Measurements from ENCODE around the gene GPR63. TPM values are rescaled to one million over a fixed set of nuclear protein-coding genes. Genes with fewer than 3 reads are reported as not detected.

The GPR63 gene
- total RNA-seq, 1 experiment from 2014 or later = 0.95 TPM

GRCh38 chr6:96789871-96790270, 47.4 kb downstream of the GPR63 start:
- ChIA-PET CTCF (no interaction called here), POLR2A (no interaction called here)
- in situ Hi-C loops (cut with HindIII; ENCODE audit: low pct_unique_long_range_greater_than_20kb, low sequenced_read_pairs) = no loop called here
- H3K27ac ChIP-seq (ENCODE audit: low read length) = no peak overlapping the region
- intact Hi-C loops (cut with micrococcal nuclease; ENCODE audit: unreplicated experiment) = no loop called here
- H3K4me1 ChIP-seq (ENCODE audit: control insufficient read depth, insufficient read depth, low read length) = no peaks in the 10 kb centered on the region
- H3K27me3 ChIP-seq (ENCODE audit: control insufficient read depth, insufficient read depth, low read length) = no peaks in the 10 kb centered on the region
- no peak overlapping the region for H3K4me3 ChIP-seq (ENCODE audit: low read depth in 2 of 2, low read length in 2 of 2)
- no peaks in the 10 kb centered on the region for H3K9me3 ChIP-seq (ENCODE audit: control insufficient read depth, insufficient read depth, low read depth, low read length)
- DNase-seq (ENCODE audit: low read depth, low spot score) (no peak), ATAC-seq (no peak)
- H3K36me3 ChIP-seq (ENCODE audit: control insufficient read depth, insufficient read depth, low read length) = no peaks in the 10 kb centered on the region
- no TSS peak for BruUV-seq (replicated peaks)
- no peak for TF ChIP-seq SIN3A (IDR thresholded peaks at IDR 0.05; ENCODE audit: borderline replicate concordance, insufficient read depth, low read depth, low read length)
- no peak for TF ChIP-seq TCF7L2 (IDR thresholded peaks at IDR 0.05; ENCODE audit: low read depth, low read length)
- TF ChIP-seq POLR2AphosphoS5 (IDR thresholded peaks at IDR 0.05; ENCODE audit: low read depth, low read length) = no peak
- no peak for TF ChIP-seq REST (IDR thresholded peaks at IDR 0.05; ENCODE audit: insufficient read depth in 1 of 2, low read depth in 2 of 2, low read length in 1 of 2)

GRCh38 chr6:96787846-96788580, 49.3 kb downstream of the GPR63 start:
- no peak for TF ChIP-seq REST (IDR thresholded peaks at IDR 0.05; ENCODE audit: insufficient read depth in 1 of 2, low read depth in 2 of 2, low read length in 1 of 2)
- no peak for TF ChIP-seq SIN3A (IDR thresholded peaks at IDR 0.05; ENCODE audit: borderline replicate concordance, insufficient read depth, low read depth, low read length)
- TF ChIP-seq CTCF (IDR thresholded peaks at IDR 0.05) = no peak
- no peak for TF ChIP-seq POLR2AphosphoS5 (IDR thresholded peaks at IDR 0.05; ENCODE audit: low read depth, low read length)
- no peak for TF ChIP-seq TCF7L2 (IDR thresholded peaks at IDR 0.05; ENCODE audit: low read depth, low read length)
- H3K27me3 ChIP-seq (ENCODE audit: control insufficient read depth, insufficient read depth, low read length) = no peaks in the 10 kb centered on the region
- no peak for DNase-seq (ENCODE audit: low read depth, low spot score)
- POLR2A ChIA-PET = no interaction called here
- H3K36me3 ChIP-seq (ENCODE audit: control insufficient read depth, insufficient read depth, low read length) = no peaks in the 10 kb centered on the region
- no peak overlapping the region for H3K4me3 ChIP-seq (ENCODE audit: low read depth in 2 of 2, low read length in 2 of 2)
- in situ Hi-C loops (cut with HindIII; ENCODE audit: low pct_unique_long_range_greater_than_20kb, low sequenced_read_pairs) (no loop called here), intact Hi-C loops (cut with micrococcal nuclease; ENCODE audit: unreplicated experiment) (no loop called here)
- no TSS peak for BruUV-seq (replicated peaks)
- ATAC-seq = no peak
- CTCF ChIA-PET = no interaction called here
- no peak overlapping the region for H3K27ac ChIP-seq (ENCODE audit: low read length)
- H3K4me1 ChIP-seq (ENCODE audit: control insufficient read depth, insufficient read depth, low read length) = no peaks in the 10 kb centered on the region
- no peaks in the 10 kb centered on the region for H3K9me3 ChIP-seq (ENCODE audit: control insufficient read depth, insufficient read depth, low read depth, low read length)
